OCI-LY1 (cell line): ENCODE results near the gene KIRREL3.

Experiments
- H2AFZ ChIP-seq: fragments of 200-600 bp; sonication (generic), shearing (Covaris generic); 2 replicates; pipeline ENCODE4 v1.6.0; 2014; ENCODE audit warnings: antibody characterized with exemption, mild to moderate bottlenecking, low read length
- H3F3A ChIP-seq: fragments of 200-600 bp; sonication (generic), shearing (Covaris generic); 2 replicates; pipeline ENCODE4 v1.6.0; 2014; ENCODE audit warnings: mild to moderate bottlenecking, antibody characterized with exemption, low read length, moderate library complexity; ENCODE audit not compliant: insufficient read depth
- H3K27ac ChIP-seq: fragments of 200-600 bp; sonication (generic); 2 replicates; pipeline ENCODE4 v1.5.1; 2014; ENCODE audit warnings: low read length, mixed run types, mild to moderate bottlenecking, low read depth; ENCODE audit not compliant: poor library complexity, severe bottlenecking
- H3K27me3 ChIP-seq: fragments of 200-600 bp; sonication (generic); 2 replicates; pipeline ENCODE4 v1.6.0; 2014; ENCODE audit warnings: antibody characterized with exemption, mild to moderate bottlenecking, low read length, moderate library complexity; ENCODE audit not compliant: insufficient read depth
- H3K36me3 ChIP-seq: fragments of 200-600 bp; sonication (generic); 2 replicates; pipeline ENCODE4 v1.6.1; 2014; ENCODE audit warnings: mild to moderate bottlenecking, antibody characterized with exemption, low read length, moderate library complexity, mixed read lengths; ENCODE audit not compliant: insufficient read depth
- H3K4me1 ChIP-seq: fragments of 200-600 bp; sonication (generic); 2 replicates; pipeline ENCODE4 v1.5.1; 2014; ENCODE audit warnings: mild to moderate bottlenecking, low read length, moderate library complexity; ENCODE audit not compliant: insufficient read depth, severe bottlenecking
- H3K4me2 ChIP-seq: fragments of 200-600 bp; sonication (generic), shearing (Covaris generic); 2 replicates; pipeline ENCODE4 v1.6.1; 2014; ENCODE audit warnings: low read length
- H3K4me3 ChIP-seq: fragments of 200-600 bp; sonication (generic); 2 replicates; pipeline ENCODE4 v1.5.1; 2014; ENCODE audit warnings: low read length, low read depth, mild to moderate bottlenecking, mixed read lengths; ENCODE audit not compliant: poor library complexity, severe bottlenecking
- H3K79me2 ChIP-seq: fragments of 200-600 bp; shearing (Covaris generic); 2 replicates; pipeline ENCODE4 v1.6.1; 2016; ENCODE audit warnings: mixed run types, low read length, mixed read lengths; ENCODE audit not compliant: insufficient read depth
- H3K9ac ChIP-seq: fragments of 200-600 bp; sonication (generic), shearing (Covaris generic); 2 replicates; pipeline ENCODE4 v1.6.1; 2014; ENCODE audit warnings: mild to moderate bottlenecking, low read length, mixed read lengths
- H3K9me2 ChIP-seq: fragments of 200-600 bp; sonication (generic), shearing (Covaris generic); 2 replicates; pipeline ENCODE4 v1.6.1; 2014; ENCODE audit warnings: low read depth, mild to moderate bottlenecking, low read length, mixed read lengths
- H3K9me3 ChIP-seq: fragments of 200-600 bp; shearing (Covaris generic); 2 replicates; pipeline ENCODE4 v1.6.1; 2014; ENCODE audit warnings: low read length, mixed read lengths
- H4K20me1 ChIP-seq: fragments of 200-600 bp; sonication (generic), shearing (Covaris generic); 2 replicates; pipeline ENCODE4 v1.6.0; 2016; ENCODE audit warnings: mild to moderate bottlenecking, low read length; ENCODE audit not compliant: insufficient read depth
- EZH2 ChIP-seq: fragments of 200-600 bp; sonication (generic), shearing (Covaris generic); IDR thresholded peaks from 2 replicates; pipeline ENCODE4 v1.8.0; 2017; ENCODE audit warnings: borderline replicate concordance, mixed run types, mild to moderate bottlenecking, antibody characterized with exemption, low read length, moderate library complexity, mixed read lengths
- TF ChIP-seq, protein P1 (sequence below): fragments of 200-600 bp; sonication (generic), shearing (Covaris generic); IDR thresholded peaks from 2 replicates; pipeline ENCODE4 v1.5.1; 2017; ENCODE audit warnings: mild to moderate bottlenecking, antibody characterized with exemption, low read length, moderate library complexity, mixed read lengths

Gene KIRREL3

DNA sequence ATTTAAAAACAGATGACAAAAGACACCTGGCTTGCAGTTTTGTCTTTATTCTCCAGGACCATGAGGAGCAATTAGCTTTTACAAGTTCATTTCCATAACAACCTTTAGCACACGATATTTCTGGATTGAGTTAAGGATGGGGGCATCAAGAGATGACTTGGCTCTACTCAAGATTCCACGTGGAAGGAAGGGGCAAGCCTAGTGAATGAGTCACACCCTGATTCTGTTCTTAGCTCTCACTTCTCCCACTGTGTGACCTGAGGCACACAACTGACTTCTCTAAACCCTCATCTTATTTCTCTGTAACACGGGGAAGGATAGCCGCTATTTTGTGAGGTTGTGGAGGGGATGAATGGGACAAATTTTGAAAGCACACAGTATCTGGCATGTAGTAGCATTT lies 185.5 kb downstream of the KIRREL3 start:
- Histone ChIP-seq H3K4me2 (no peak overlapping the region), H3K36me3 (no peaks in the 10 kb centered on the region), H3K79me2 (no peaks in the 10 kb centered on the region), H3K4me3 (no peak overlapping the region), H3K9me3 (no peaks in the 10 kb centered on the region), H3K9me2 (no peaks in the 10 kb centered on the region), H3K27me3 (no peaks in the 10 kb centered on the region), H3K9ac (no peak overlapping the region), H2AFZ (no peak overlapping the region), H3K27ac (no peak overlapping the region), H3F3A (no peaks in the 10 kb centered on the region), H3K4me1 (no peaks in the 10 kb centered on the region), H4K20me1 (no peaks in the 10 kb centered on the region)
- TF ChIP-seq, protein P1, sequence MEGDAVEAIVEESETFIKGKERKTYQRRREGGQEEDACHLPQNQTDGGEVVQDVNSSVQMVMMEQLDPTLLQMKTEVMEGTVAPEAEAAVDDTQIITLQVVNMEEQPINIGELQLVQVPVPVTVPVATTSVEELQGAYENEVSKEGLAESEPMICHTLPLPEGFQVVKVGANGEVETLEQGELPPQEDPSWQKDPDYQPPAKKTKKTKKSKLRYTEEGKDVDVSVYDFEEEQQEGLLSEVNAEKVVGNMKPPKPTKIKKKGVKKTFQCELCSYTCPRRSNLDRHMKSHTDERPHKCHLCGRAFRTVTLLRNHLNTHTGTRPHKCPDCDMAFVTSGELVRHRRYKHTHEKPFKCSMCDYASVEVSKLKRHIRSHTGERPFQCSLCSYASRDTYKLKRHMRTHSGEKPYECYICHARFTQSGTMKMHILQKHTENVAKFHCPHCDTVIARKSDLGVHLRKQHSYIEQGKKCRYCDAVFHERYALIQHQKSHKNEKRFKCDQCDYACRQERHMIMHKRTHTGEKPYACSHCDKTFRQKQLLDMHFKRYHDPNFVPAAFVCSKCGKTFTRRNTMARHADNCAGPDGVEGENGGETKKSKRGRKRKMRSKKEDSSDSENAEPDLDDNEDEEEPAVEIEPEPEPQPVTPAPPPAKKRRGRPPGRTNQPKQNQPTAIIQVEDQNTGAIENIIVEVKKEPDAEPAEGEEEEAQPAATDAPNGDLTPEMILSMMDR = no peak
- no peak for TF ChIP-seq EZH2

DNA sequence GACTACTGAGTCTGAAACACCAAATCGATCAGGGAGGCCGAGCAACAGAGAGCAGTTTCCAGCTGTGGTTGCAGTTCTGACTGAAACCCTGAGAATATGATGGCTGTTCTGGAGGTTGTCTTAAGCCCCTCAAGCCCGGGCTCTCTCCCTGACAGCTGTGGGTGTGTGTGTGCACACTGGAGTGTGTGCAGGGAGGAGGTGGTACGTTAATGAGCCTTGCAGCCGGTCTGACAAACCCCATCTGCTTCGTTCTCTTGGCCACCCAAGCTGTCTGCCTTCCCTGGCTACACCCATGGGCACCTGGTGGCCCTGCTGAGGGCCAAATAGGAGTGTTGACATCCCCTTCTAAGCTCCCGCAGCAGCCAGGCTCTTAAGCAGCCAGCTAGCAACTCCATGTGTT lies 189.8 kb downstream of the KIRREL3 start:
- no peak overlapping the region for H3K27ac ChIP-seq
- no peaks in the 10 kb centered on the region for H3K9me2 ChIP-seq
- no peaks in the 10 kb centered on the region for H4K20me1 ChIP-seq
- no peaks in the 10 kb centered on the region for H3K27me3 ChIP-seq
- TF ChIP-seq, protein P1 = no peak
- no peak for TF ChIP-seq EZH2
- no peaks in the 10 kb centered on the region for H3K4me1 ChIP-seq
- H2AFZ ChIP-seq = no peak overlapping the region
- no peaks in the 10 kb centered on the region for H3F3A ChIP-seq
- no peaks in the 10 kb centered on the region for H3K79me2 ChIP-seq
- H3K36me3 ChIP-seq = no peaks in the 10 kb centered on the region
- H3K9ac ChIP-seq = no peak overlapping the region
- H3K9me3 ChIP-seq = no peaks in the 10 kb centered on the region
- no peak overlapping the region for H3K4me2 ChIP-seq
- H3K4me3 ChIP-seq = no peak overlapping the region

DNA sequence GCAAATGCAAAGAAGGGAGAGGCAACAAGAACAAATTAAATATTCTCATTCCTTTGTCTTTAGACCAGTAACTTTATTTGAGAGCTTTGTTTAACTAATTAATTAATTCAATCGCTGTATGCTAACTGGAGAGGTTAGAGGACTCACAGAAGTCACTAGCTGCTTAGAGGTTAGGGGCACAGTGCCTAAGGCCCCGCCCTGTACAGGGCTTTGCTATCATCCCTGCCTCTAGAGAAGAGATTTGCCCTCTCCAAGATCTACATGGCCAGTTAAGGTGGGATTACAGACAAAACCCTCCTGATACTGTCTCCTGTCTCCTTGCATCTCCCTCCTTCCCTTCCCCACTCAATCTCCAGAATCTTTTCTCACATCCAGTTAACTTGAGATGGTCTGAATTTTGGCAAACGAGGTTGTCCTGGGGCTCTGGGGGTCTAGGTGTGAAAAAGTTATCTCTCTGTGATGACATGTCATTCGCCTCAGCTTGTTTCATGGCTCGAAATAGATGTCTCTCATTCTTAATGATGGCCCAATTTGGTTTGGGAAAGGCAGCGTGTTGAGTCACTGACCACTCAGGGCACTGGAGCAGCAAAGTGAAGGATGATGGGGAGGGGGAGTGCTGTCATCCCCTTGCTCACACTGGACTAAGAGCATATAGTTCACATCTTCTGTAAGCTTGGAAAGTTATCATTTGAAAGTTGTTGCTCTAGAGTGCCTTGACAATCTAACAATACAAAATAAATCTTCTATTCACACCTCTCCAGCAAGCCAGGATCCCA lies 190.9 kb downstream of the KIRREL3 start:
- no peaks in the 10 kb centered on the region for H4K20me1 ChIP-seq
- no peak overlapping the region for H3K9ac ChIP-seq
- no peaks in the 10 kb centered on the region for H3K27me3 ChIP-seq
- no peak overlapping the region for H3K27ac ChIP-seq
- H3K79me2 ChIP-seq = no peaks in the 10 kb centered on the region
- no peaks in the 10 kb centered on the region for H3K9me3 ChIP-seq
- H2AFZ ChIP-seq = no peak overlapping the region
- H3F3A ChIP-seq = no peaks in the 10 kb centered on the region
- H3K4me3 ChIP-seq = no peak overlapping the region
- H3K4me1 ChIP-seq = no peaks in the 10 kb centered on the region
- no peak for TF ChIP-seq EZH2
- TF ChIP-seq, protein P1 = no peak
- no peak overlapping the region for H3K4me2 ChIP-seq
- H3K9me2 ChIP-seq = no peaks in the 10 kb centered on the region
- H3K36me3 ChIP-seq = no peaks in the 10 kb centered on the region
